ENCODE data around the gene MED12L. TPM values are rescaled to one million over a fixed set of nuclear protein-coding genes. Genes with fewer than 3 reads are reported as not detected.
A peak's percentile ranks its signal among the peaks of the same experiment; 100 is the strongest.

The MED12L gene
- total RNA-seq, 2 experiments from 2014 or later, result 2.9 to 3.4 TPM

- intact Hi-C loops (cut with micrococcal nuclease), result no loop called here
- H3K36me3 Mint-ChIP-seq (ENCODE audit: low read depth), result no peaks in the 10 kb centered on the region
- ATAC-seq (peak; percentile 10), DNase-seq (no peak)
- H3K9me3 Mint-ChIP-seq, result no peaks in the 10 kb centered on the region
- H3K27ac Mint-ChIP-seq, result peak within 1 kb of the TSS; percentile 50
- CTCF ChIA-PET, result interaction anchor here (1.0 to 9.2 kb wide), 14 partner anchors 10 to 122 kb away, joined by 3 to 254 read pairs (median 4); no protein-coding TSS in a partner anchor
- POLR2A ChIA-PET, result interaction anchor here (1.5 to 1.8 kb wide), 2 partner anchors 50 to 75 kb away, joined by 5 to 8 read pairs; partner anchors contain the start of gene GPR171
- no peaks in the 10 kb centered on the region for H3K27me3 Mint-ChIP-seq
- peak within 1 kb of the TSS; percentile 27 for H3K4me3 Mint-ChIP-seq
- no peak for TF ChIP-seq CTCF (IDR thresholded peaks at IDR 0.05)
- peaks cover 50% of the 10 kb centered on the region for H3K4me1 Mint-ChIP-seq (ENCODE audit: low read depth)
Measured at GRCh38 chr3:151278230-151278629, 192.8 kb downstream of the MED12L start, which contains the start of gene P2RY14. Gene P2RY14, minus strand, starts transcription at chr3:151278542. Its CDS starts 64,226 bp downstream, at chr3:151214316.

- Mint-ChIP-seq H3K4me1 (ENCODE audit: low read depth) (peaks cover 43% of the 10 kb centered on the region), H3K27me3 (no peaks in the 10 kb centered on the region), H3K36me3 (ENCODE audit: low read depth) (no peaks in the 10 kb centered on the region), H3K4me3 (no peak overlapping the region), H3K27ac (no peak overlapping the region), H3K9me3 (no peaks in the 10 kb centered on the region)
- DNase-seq (no peak), ATAC-seq (no peak)
- CTCF ChIA-PET, result interaction anchor here (0.7 to 9.2 kb wide), 25 partner anchors 11 to 198 kb away, joined by 3 to 254 read pairs (median 5); partner anchors contain the start of genes GPR171 and GPR87
- POLR2A ChIA-PET, result interaction anchor here (1.2 to 1.9 kb wide), 2 partner anchors 54 to 114 kb away, joined by 3 to 7 read pairs; no protein-coding TSS in a partner anchor
- intact Hi-C loops (cut with micrococcal nuclease), result no loop called here
- TF ChIP-seq CTCF (IDR thresholded peaks at IDR 0.05), result no peak
Measured at GRCh38 chr3:151281671-151282324, 196.3 kb downstream of the MED12L start.

GRCh38 chr3:151282921-151283320 lies 197.5 kb downstream of the MED12L start:
- POLR2A ChIA-PET, result interaction anchor here (0.6 to 1.2 kb wide), 2 partner anchors 23 to 115 kb away, joined by 3 read pairs; no protein-coding TSS in a partner anchor
- Mint-ChIP-seq H3K4me1 (ENCODE audit: low read depth) (peaks cover 39% of the 10 kb centered on the region), H3K36me3 (ENCODE audit: low read depth) (no peaks in the 10 kb centered on the region), H3K27me3 (no peaks in the 10 kb centered on the region), H3K27ac (no peak overlapping the region), H3K9me3 (no peaks in the 10 kb centered on the region), H3K4me3 (no peak overlapping the region)
- intact Hi-C loops (cut with micrococcal nuclease), result loop anchor here (1.0 kb wide), 2 partner anchors 55 to 115 kb away; no protein-coding TSS in a partner anchor
- DNase-seq (no peak), ATAC-seq (peak; percentile 57)
- TF ChIP-seq CTCF (IDR thresholded peaks at IDR 0.05), result peak; percentile 82
- CTCF ChIA-PET, result interaction anchor here (0.7 to 9.2 kb wide), 31 partner anchors 9 to 337 kb away, joined by 3 to 254 read pairs (median 4); partner anchors contain the start of genes GPR171 and GPR87

- H3K27me3 Mint-ChIP-seq, result no peaks in the 10 kb centered on the region
- intact Hi-C loops (cut with micrococcal nuclease), result loop anchor here (1.0 kb wide), 2 partner anchors 55 to 115 kb away; no protein-coding TSS in a partner anchor
- ChIA-PET CTCF (interaction anchor here (1.0 to 9.2 kb wide), 15 partner anchors 15 to 127 kb away, joined by 4 to 254 read pairs (median 9); no protein-coding TSS in a partner anchor), POLR2A (interaction anchor here (0.6 kb wide), 1 partner anchor 24 kb away, joined by 3 read pairs; no protein-coding TSS in a partner anchor)
- no peak for TF ChIP-seq CTCF (IDR thresholded peaks at IDR 0.05)
- peaks cover 34% of the 10 kb centered on the region for H3K4me1 Mint-ChIP-seq (ENCODE audit: low read depth)
- ATAC-seq, result peak; percentile 34
- H3K9me3 Mint-ChIP-seq, result no peaks in the 10 kb centered on the region
- H3K27ac Mint-ChIP-seq, result peak overlapping the region; percentile 29
- H3K36me3 Mint-ChIP-seq (ENCODE audit: low read depth), result no peaks in the 10 kb centered on the region
- H3K4me3 Mint-ChIP-seq, result no peak overlapping the region
- DNase-seq, result no peak
Measured at GRCh38 chr3:151283387-151283786, 197.9 kb downstream of the MED12L start.
